Upper lobe of left lung (tissue), 4 donors: ENCODE measurements around the gene D2HGDH.

Experiments used
- EP300 ChIP-seq, 4 donors: sonication (generic); formaldehyde crosslinking; IDR thresholded peaks; one replicate each; pipeline ENCODE4 v1.5.1; 2017; ENCODE audit warnings: antibody characterized with exemption in 4 of 4, control low read depth in 2 of 4
- POLR2A ChIP-seq, 4 donors: fragments of 450-650 bp; IDR thresholded peaks; one replicate each; pipeline ENCODE4 v1.5.1; 2016 to 2017; ENCODE audit warnings: antibody characterized with exemption in 4 of 4, mild to moderate bottlenecking in 2 of 4
- POLR2AphosphoS5 ChIP-seq, 2 donors: sonication (generic); formaldehyde crosslinking; IDR thresholded peaks; one replicate each; pipeline ENCODE4 v1.5.1; 2017; ENCODE audit warnings: antibody characterized with exemption in 2 of 2
- TF ChIP-seq, protein P1 (sequence below), 6 experiments: fragments of 450-650 bp in 4 of 6; fragments of 200-600 bp in 2 of 6; sonication (generic) in 2 of 6; IDR thresholded peaks; one replicate each; pipeline ENCODE4 v1.5.1; 2016 to 2019; ENCODE audit warnings: antibody characterized with exemption in 6 of 6

DNA sequence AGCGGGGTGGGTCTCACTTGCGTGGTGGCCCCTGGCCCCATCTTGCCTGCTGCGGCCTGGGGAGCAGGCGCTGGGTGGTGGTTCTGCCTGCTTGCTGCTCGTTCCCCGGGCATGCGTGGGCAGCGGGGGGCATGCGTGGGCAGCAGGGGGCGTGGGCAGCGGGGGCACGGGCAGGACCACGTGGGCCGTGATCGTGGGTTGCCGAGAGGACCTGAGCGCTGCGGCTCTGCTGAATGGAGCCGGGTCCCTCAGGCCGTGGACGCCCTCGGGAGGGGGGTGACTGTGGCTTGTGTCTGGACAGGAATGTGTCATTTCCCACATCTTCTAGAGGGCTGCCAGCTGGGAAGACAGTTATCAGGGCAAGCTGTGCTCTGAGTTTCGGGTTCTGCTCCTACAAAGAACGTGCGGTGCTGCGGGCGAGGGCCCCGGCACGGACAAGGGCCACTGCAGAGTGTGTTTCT lies 33.9 kb downstream of the D2HGDH start:
- TF ChIP-seq, protein P1, sequence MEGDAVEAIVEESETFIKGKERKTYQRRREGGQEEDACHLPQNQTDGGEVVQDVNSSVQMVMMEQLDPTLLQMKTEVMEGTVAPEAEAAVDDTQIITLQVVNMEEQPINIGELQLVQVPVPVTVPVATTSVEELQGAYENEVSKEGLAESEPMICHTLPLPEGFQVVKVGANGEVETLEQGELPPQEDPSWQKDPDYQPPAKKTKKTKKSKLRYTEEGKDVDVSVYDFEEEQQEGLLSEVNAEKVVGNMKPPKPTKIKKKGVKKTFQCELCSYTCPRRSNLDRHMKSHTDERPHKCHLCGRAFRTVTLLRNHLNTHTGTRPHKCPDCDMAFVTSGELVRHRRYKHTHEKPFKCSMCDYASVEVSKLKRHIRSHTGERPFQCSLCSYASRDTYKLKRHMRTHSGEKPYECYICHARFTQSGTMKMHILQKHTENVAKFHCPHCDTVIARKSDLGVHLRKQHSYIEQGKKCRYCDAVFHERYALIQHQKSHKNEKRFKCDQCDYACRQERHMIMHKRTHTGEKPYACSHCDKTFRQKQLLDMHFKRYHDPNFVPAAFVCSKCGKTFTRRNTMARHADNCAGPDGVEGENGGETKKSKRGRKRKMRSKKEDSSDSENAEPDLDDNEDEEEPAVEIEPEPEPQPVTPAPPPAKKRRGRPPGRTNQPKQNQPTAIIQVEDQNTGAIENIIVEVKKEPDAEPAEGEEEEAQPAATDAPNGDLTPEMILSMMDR (IDR thresholded peaks at IDR 0.05) = no peak
- TF ChIP-seq POLR2A (IDR thresholded peaks at IDR 0.05) (no peak), POLR2AphosphoS5 (IDR thresholded peaks at IDR 0.05) (no peak), EP300 (IDR thresholded peaks at IDR 0.05) (no peak)
